Astrocyte (in vitro differentiated cells and primary cell): Measurements from ENCODE around the gene C14orf119. TPM values are rescaled to one million over a fixed set of nuclear protein-coding genes. Genes with fewer than 3 reads are reported as not detected.
A peak's percentile ranks its signal among the peaks of the same experiment; 100 is the strongest.
"Not testable (repeated sequence)": the region's sequence is repeated elsewhere in the genome, so short reads cannot be mapped to it uniquely, and the experiment has no call there.

Experiments
- DNase-seq: peaks from one replicate; pipeline ENCODE4 v3.0.0-alpha.2; 2010; ENCODE audit warnings: low read depth
- FAIRE-seq: peaks from 2 replicates; lab custom pipeline; 2011; peaks lifted over from hg19 to GRCh38; lab: Jason Lieb, UNC
- H2AFZ ChIP-seq: 2 replicates; pipeline ENCODE4 v1.6.0; 2012; ENCODE audit warnings: low read depth, low read length, inconsistent platforms
- H3K27ac ChIP-seq: 2 replicates; pipeline ENCODE4 v1.5.1; 2011; ENCODE audit warnings: low read depth, low read length, inconsistent platforms
- H3K27me3 ChIP-seq: 2 replicates; pipeline ENCODE4 v1.6.0; 2011; ENCODE audit warnings: low read length, inconsistent platforms; ENCODE audit not compliant: insufficient read depth
- H3K36me3 ChIP-seq: 2 replicates; pipeline ENCODE4 v1.5.1; 2011; ENCODE audit warnings: low read length, inconsistent platforms; ENCODE audit not compliant: insufficient read depth
- H3K4me1 ChIP-seq: 2 replicates; pipeline ENCODE4 v1.5.1; 2011; ENCODE audit warnings: low read length, inconsistent platforms; ENCODE audit not compliant: insufficient read depth
- H3K4me2 ChIP-seq: 2 replicates; pipeline ENCODE4 v1.6.0; 2012; ENCODE audit warnings: low read length, inconsistent platforms
- H3K4me3 ChIP-seq: 2 replicates; pipeline ENCODE4 v1.5.1; 2011; ENCODE audit warnings: low read depth, mild to moderate bottlenecking, low read length, inconsistent platforms; ENCODE audit not compliant: insufficient read depth
- H3K79me2 ChIP-seq: 2 replicates; pipeline ENCODE4 v1.6.0; 2012; ENCODE audit warnings: mild to moderate bottlenecking, low read length, inconsistent platforms; ENCODE audit not compliant: insufficient read depth
- H3K9ac ChIP-seq: 2 replicates; pipeline ENCODE4 v1.6.0; 2012; ENCODE audit warnings: mild to moderate bottlenecking, low read length, inconsistent platforms
- H3K9me3 ChIP-seq: 2 replicates; pipeline ENCODE4 v1.5.1; 2012; ENCODE audit warnings: low read depth, mild to moderate bottlenecking, low read length, inconsistent platforms; ENCODE audit not compliant: insufficient read depth
- H4K20me1 ChIP-seq: 2 replicates; pipeline ENCODE4 v1.6.0; 2012; ENCODE audit warnings: low read length, inconsistent platforms; ENCODE audit not compliant: insufficient read depth
- H3K27ac Mint-ChIP-seq: one replicate; pipeline ENCODE4 v1.8.0; 2021; ENCODE audit warnings: mild to moderate bottlenecking, mixed read lengths; ENCODE audit not compliant: unreplicated experiment
- H3K27me3 Mint-ChIP-seq: one replicate; pipeline ENCODE4 v1.8.0; 2021; ENCODE audit warnings: low read depth, mixed read lengths; ENCODE audit not compliant: unreplicated experiment
- H3K36me3 Mint-ChIP-seq: one replicate; pipeline ENCODE4 v1.8.0; 2021; ENCODE audit warnings: low read depth, mixed read lengths; ENCODE audit not compliant: unreplicated experiment
- H3K4me1 Mint-ChIP-seq: one replicate; pipeline ENCODE4 v1.8.0; 2021; ENCODE audit warnings: low read depth, mixed read lengths; ENCODE audit not compliant: unreplicated experiment
- H3K4me3 Mint-ChIP-seq: one replicate; pipeline ENCODE4 v1.8.0; 2021; ENCODE audit warnings: mild to moderate bottlenecking, moderate library complexity, mixed read lengths; ENCODE audit not compliant: unreplicated experiment
- H3K9me3 Mint-ChIP-seq: one replicate; pipeline ENCODE4 v1.8.0; 2021; ENCODE audit warnings: mild to moderate bottlenecking, mixed read lengths; ENCODE audit not compliant: unreplicated experiment
- CTCF ChIP-seq: IDR thresholded peaks from 2 replicates; pipeline ENCODE4 v1.5.1; 2011; ENCODE audit warnings: low read depth, mild to moderate bottlenecking, inconsistent platforms, low read length, moderate library complexity; ENCODE audit not compliant: insufficient read depth
- EZH2 ChIP-seq: IDR thresholded peaks from 2 replicates; pipeline ENCODE4 v1.6.1; 2012; ENCODE audit warnings: mild to moderate bottlenecking, low read length, inconsistent platforms; ENCODE audit not compliant: insufficient read depth
- total RNA-seq: library from RNA; stranded (reverse); gene quantifications from 2 replicates; pipeline ENCODE4 v1.2.1, GENCODE V29; 2021

C14orf119 gene
- total RNA-seq, 1 donor from 2014 or later: 83.9 TPM

- no peaks in the 10 kb centered on the region for H3K36me3 ChIP-seq
- DNase-seq (no peak), FAIRE-seq (no peak)
- H3K9ac ChIP-seq: no peak overlapping the region
- H3K27ac Mint-ChIP-seq: no peak overlapping the region
- H3K9me3 ChIP-seq: no peaks in the 10 kb centered on the region
- no peaks in the 10 kb centered on the region for H3K79me2 ChIP-seq
- no peaks in the 10 kb centered on the region for H3K4me1 Mint-ChIP-seq
- H3K4me2 ChIP-seq: no peak overlapping the region
- no peak overlapping the region for H3K4me3 ChIP-seq
- peaks cover 4% of the 10 kb centered on the region for H3K36me3 Mint-ChIP-seq
- H3K27ac ChIP-seq: no peak overlapping the region
- TF ChIP-seq CTCF (no peak), EZH2 (no peak)
- peak overlapping the region; percentile 20 for H3K4me3 Mint-ChIP-seq
- peaks cover 3% of the 10 kb centered on the region for H3K27me3 ChIP-seq
- H4K20me1 ChIP-seq: no peaks in the 10 kb centered on the region
- H3K27me3 Mint-ChIP-seq: peaks cover 3% of the 10 kb centered on the region
- H3K4me1 ChIP-seq: no peaks in the 10 kb centered on the region
- no peaks in the 10 kb centered on the region for H3K9me3 Mint-ChIP-seq
- no peak overlapping the region for H2AFZ ChIP-seq
These were observed 11.4 kb downstream of the C14orf119 start for GRCh38 chr14:23106747-23107045.

- not testable (repeated sequence) for H3K27me3 ChIP-seq, H3K4me3 Mint-ChIP-seq, H3K27ac ChIP-seq, H3K27me3 Mint-ChIP-seq, H3K9me3 Mint-ChIP-seq, H3K79me2 ChIP-seq, H3K36me3 Mint-ChIP-seq, FAIRE-seq, H3K4me3 ChIP-seq, H3K9ac ChIP-seq, H4K20me1 ChIP-seq, H3K4me2 ChIP-seq, H3K4me1 Mint-ChIP-seq, H2AFZ ChIP-seq, H3K27ac Mint-ChIP-seq, H3K4me1 ChIP-seq, DNase-seq, H3K36me3 ChIP-seq, H3K9me3 ChIP-seq
These were observed 12.3 kb downstream of the C14orf119 start for GRCh38 chr14:23107620-23108019.

GRCh38 chr14:23108169-23108568 lies 12.9 kb downstream of the C14orf119 start:
- not testable (repeated sequence) for H3K9ac ChIP-seq, DNase-seq, H3K27ac ChIP-seq, H3K36me3 ChIP-seq, H3K9me3 Mint-ChIP-seq, H3K79me2 ChIP-seq, H3K4me2 ChIP-seq, H3K27ac Mint-ChIP-seq, H3K4me3 Mint-ChIP-seq, H3K27me3 ChIP-seq, FAIRE-seq, H3K4me1 ChIP-seq, H3K36me3 Mint-ChIP-seq, H3K4me1 Mint-ChIP-seq, H3K4me3 ChIP-seq, H4K20me1 ChIP-seq, H3K9me3 ChIP-seq, H3K27me3 Mint-ChIP-seq, H2AFZ ChIP-seq

- peaks cover 14% of the 10 kb centered on the region for H3K4me1 ChIP-seq
- H3K79me2 ChIP-seq: no peaks in the 10 kb centered on the region
- no peaks in the 10 kb centered on the region for H4K20me1 ChIP-seq
- no peak for FAIRE-seq
- no peaks in the 10 kb centered on the region for H3K9me3 ChIP-seq
- H3K4me3 ChIP-seq: no peak overlapping the region
- no peak for DNase-seq
- no peaks in the 10 kb centered on the region for H3K36me3 ChIP-seq
- Mint-ChIP-seq H3K27ac (no peak overlapping the region), H3K4me3 (no peak overlapping the region), H3K4me1 (peaks cover 9% of the 10 kb centered on the region), H3K9me3 (no peaks in the 10 kb centered on the region), H3K36me3 (no peaks in the 10 kb centered on the region), H3K27me3 (no peaks in the 10 kb centered on the region)
- H3K4me2 ChIP-seq: no peak overlapping the region
- no peak overlapping the region for H2AFZ ChIP-seq
- H3K9ac ChIP-seq: no peak overlapping the region
- H3K27me3 ChIP-seq: peaks cover 3% of the 10 kb centered on the region
- H3K27ac ChIP-seq: no peak overlapping the region
- TF ChIP-seq CTCF: no peak
- TF ChIP-seq EZH2: no peak
These were observed 14.5 kb downstream of the C14orf119 start for GRCh38 chr14:23109769-23110168.
